GM12864 (cell line): ENCODE measurements around the gene SP2.

Experiments
- DNase-seq: peaks from one replicate; pipeline ENCODE4 v3.0.0-alpha.2; 2011; ENCODE audit warnings: low read depth
- H3K4me3 ChIP-seq: 2 replicates; pipeline ENCODE4 v1.5.1; 2011; ENCODE audit warnings: mild to moderate bottlenecking, low read depth, low read length, control low read depth
- TF ChIP-seq, protein P1 (sequence below): IDR thresholded peaks from 2 replicates; pipeline ENCODE4 v1.5.1; 2011; ENCODE audit warnings: low read depth, mild to moderate bottlenecking, moderate library complexity, low read length, control low read depth, inconsistent platforms; ENCODE audit errors: missing control alignments

SP2 gene

DNA sequence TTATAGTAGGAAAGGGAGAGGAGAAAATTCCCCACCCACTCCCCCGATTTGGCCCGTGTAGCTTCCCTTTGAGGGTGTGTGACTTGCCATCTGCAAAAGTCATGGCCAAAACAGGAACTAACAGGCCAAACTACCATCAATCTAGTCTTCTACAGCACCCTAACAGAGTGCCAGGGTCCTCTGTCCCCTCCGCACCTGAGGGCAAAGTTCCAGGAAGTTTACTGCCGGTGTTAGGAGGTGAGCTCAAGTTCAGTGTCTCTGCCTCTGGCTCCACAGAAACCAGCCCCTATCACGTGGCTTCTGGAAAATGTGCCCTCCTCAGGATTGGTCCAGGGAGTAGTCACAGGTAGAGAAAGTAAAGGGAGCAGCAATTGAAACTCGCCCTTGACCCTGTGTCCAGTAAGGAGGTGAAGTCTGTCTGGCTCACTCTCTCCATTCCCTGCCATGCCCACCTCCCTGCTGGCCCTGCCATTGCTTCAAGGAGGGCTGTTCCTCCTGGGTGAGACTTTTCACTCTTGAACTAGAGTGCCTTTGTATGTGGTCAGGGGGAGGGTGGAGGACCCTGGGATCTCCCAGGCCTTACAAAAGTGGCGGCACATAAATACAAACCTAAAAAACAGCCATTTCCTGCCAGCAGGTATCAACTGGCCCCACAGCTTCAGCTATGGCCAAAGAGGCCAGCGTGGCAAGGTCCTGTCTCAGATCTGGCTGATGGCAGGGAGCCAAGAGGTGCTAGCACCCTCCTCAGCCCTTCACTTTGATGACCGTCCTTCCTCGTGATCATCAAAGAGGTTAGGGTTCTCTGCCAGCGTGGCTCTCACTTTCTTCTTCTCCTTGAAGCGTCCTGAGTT is 56.4 kb downstream of the SP2 start:
- TF ChIP-seq, protein P1, sequence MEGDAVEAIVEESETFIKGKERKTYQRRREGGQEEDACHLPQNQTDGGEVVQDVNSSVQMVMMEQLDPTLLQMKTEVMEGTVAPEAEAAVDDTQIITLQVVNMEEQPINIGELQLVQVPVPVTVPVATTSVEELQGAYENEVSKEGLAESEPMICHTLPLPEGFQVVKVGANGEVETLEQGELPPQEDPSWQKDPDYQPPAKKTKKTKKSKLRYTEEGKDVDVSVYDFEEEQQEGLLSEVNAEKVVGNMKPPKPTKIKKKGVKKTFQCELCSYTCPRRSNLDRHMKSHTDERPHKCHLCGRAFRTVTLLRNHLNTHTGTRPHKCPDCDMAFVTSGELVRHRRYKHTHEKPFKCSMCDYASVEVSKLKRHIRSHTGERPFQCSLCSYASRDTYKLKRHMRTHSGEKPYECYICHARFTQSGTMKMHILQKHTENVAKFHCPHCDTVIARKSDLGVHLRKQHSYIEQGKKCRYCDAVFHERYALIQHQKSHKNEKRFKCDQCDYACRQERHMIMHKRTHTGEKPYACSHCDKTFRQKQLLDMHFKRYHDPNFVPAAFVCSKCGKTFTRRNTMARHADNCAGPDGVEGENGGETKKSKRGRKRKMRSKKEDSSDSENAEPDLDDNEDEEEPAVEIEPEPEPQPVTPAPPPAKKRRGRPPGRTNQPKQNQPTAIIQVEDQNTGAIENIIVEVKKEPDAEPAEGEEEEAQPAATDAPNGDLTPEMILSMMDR, result no peak
- no peak overlapping the region for H3K4me3 ChIP-seq
- DNase-seq, result no peak

DNA sequence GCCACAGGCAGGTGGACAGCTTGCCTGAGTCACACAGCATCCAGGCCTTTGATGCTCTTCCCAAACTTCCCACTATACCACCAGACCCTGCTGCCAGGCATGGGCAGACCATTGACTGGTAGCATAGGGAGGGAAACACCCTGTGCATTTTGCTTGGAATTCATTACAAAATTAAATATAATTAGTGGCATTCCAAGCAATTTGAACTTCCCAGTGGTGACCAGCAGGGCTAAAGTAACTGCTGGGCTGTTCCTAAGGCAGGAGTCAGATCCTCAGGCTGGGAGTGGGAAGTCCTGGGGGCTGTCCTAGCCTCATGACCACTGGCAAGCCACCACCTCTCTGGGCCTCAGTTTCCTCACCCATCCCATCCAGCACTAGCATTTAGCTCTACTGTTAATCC is 57.9 kb downstream of the SP2 start:
- no peak for DNase-seq
- H3K4me3 ChIP-seq, result no peak overlapping the region
- TF ChIP-seq, protein P1, result no peak

DNA sequence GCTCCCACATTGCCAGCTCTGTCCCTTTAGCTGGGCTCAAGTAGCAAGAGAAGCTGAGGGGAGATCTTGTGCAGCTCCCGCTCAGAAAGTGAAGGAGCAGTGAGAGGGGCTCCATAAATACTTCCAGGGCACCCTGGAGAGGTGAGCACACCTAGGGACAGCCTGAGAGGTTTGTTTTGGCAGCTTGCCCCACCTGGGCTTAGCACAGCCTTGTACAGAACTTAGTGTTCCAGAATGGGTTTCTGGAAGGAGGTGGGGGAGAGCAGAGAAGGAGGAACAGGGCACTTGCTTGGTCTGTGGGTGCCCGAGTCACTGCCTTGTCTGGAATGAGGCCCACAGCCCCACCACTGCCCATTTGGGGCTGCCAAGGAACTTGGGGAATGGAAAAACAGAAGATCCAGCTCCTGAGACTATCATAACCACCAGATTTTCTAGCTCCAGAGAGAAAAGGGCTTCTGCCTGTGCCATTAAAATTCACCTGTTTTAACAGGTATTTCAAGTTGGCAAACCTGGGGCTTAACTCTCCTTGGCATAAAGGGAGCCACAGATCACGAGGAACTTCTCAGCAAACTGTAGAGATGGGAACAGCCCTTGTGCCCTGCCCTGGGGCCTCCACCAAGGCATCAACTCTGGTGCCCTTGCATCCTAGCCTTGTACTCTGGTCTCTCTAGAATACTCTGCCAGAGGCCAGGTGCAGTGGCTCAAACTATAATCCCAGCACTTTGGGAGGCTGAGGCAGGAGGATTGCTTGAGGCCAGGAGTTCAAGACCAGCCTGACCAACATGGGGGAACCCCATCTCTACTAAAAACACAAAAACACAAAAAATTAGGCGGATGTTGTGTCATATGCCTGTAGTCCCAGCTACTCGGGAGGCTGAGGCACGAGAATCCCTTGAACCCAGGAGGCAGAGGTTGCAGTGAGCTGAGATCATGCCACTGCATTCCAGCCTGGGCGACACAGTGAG is 59.7 kb downstream of the SP2 start:
- DNase-seq, result no peak
- TF ChIP-seq, protein P1, result no peak
- no peak overlapping the region for H3K4me3 ChIP-seq

DNA sequence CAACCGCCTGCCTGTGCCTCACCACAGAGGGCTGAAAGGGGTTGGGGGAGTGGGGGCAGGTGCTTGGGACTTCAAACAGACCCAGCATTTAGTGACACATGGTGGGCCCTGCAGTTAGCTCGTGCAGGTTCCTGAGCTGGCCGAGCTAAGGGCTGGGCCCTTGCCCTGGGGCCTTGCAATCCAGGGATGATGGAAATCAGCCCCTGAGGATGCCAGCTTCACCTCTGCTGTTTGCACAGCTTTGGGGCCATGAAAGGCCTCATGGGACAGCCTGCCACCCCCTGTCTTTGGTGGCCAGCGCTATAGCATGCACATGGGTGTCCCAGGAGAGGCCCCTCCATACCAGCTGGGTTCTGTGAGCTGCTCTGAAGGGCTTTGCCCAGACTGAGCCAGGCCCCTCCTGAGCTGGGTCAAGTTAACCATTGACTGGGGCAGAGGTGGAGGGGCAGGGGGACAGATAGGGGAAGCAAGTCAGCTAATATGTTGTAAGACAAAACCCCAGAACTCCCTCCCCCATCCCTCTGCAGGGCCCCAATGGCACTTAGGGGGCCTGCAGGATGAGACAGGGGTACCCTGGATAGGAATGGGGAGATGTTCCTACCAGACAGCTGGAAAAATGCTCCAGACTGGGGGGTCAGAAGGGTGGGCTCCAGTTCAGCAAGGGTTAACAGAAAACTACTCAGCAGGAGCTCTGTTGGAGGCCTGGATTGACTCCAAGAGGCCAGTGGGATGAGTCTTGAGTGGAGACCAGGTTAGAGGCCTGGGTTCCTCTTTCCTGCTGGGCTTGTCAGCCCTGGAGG is 61.0 kb downstream of the SP2 start:
- no peak overlapping the region for H3K4me3 ChIP-seq
- TF ChIP-seq, protein P1, result no peak
- no peak for DNase-seq

DNA sequence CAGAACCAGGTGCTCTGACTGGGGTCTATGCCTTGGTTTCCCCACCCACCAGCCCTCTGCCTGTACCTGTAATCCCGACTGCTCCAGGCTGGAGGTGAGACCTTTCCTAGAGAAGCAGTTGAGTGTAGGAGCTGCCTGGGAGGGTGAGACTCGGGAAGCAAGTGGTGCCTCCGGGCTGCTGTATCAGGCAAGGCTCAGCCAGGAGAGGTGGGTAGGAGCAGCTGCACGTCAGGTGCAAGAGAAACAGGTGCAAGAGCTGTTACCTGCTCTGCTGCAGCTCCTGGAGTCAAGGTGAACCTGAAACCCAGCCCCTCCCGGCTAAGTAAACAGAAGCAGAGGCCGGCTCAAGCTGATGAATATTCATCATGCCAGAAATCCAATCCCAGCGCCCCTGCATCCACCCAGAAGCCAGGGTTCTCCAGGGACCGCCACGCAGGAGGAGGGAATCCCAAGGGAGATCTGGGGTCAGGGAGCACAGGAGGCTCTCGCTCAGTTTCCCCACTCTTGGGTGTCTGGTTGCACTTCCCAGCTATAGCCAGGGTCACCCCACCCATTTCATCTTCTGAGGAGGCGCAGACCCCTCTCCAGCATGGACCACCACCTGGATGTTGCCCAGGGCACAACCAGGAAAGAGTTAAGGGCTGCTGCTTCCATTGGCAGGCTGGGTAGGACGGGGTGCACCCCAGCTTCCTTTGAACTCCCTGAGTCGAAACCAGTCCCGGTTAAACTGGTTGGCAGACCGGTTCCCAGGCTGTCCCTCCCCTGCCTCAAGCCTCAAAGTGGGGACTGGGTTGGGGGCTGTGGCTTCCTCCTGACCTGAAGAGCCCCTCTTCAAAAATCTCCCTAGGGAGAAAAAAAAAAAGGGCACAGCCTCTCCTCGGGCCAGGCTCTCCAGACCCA is 61.8 kb downstream of the SP2 start, which contains the start of gene PRR15L:
Gene PRR15L (minus strand): TSS at position 293 of the 900 bp plus-strand sequence. CDS start 4,649 bp downstream, outside the sequence.
- TF ChIP-seq, protein P1, result no peak
- DNase-seq, result no peak
- no peak within 1 kb of the TSS for H3K4me3 ChIP-seq
